H1 (cell line): ENCODE measurements around the gene FBXO44. TPM values are rescaled to one million over a fixed set of nuclear protein-coding genes. Genes with fewer than 3 reads are reported as not detected.

Experiments used
- CTCF ChIA-PET: fragments of 300-600 bp; sonication (Branson Sonifier 250); formaldehyde crosslinking; loops from one replicate; lab custom pipeline; 2021; ENCODE audit not compliant: partially characterized antibody; lab: Charles Lee
- POLR2A ChIA-PET: fragments of 300-600 bp; sonication (Branson Sonifier 250); formaldehyde crosslinking; loops from one replicate; lab custom pipeline; 2021; ENCODE audit warnings: inconsistent platforms; ENCODE audit not compliant: partially characterized antibody; lab: Charles Lee
- DNase-seq, 2 experiments: peaks; one replicate each; pipeline versions ENCODE4 v3.0.0 to v3.0.0-alpha.2; 2010 to 2022; ENCODE audit warnings: low spot score in 2 of 2, low read depth in 1 of 2, mixed read lengths in 1 of 2
- FAIRE-seq: peaks from 2 replicates; lab custom pipeline; 2011; peaks lifted over from hg19 to GRCh38; lab: Jason Lieb, UNC
- H2AFZ ChIP-seq: 2 replicates; pipeline ENCODE4 v1.8.1; 2012; ENCODE audit warnings: low read length, inconsistent platforms
- H2AK5ac ChIP-seq: 2 replicates; pipeline ENCODE4 v1.6.1; 2013; ENCODE audit warnings: low read depth, low read length
- H2BK120ac ChIP-seq: replicated peaks from 2 replicates; pipeline ENCODE3; 2013; ENCODE audit warnings: low read depth, low read length, inconsistent platforms
- H2BK12ac ChIP-seq: 2 replicates; pipeline ENCODE4 v1.6.1; 2013; ENCODE audit warnings: low read depth, low read length
- H2BK15ac ChIP-seq: 2 replicates; pipeline ENCODE4 v1.6.1; 2013; ENCODE audit warnings: low read length
- H2BK20ac ChIP-seq: 2 replicates; pipeline ENCODE4 v1.6.1; 2013; ENCODE audit warnings: low read length
- H2BK5ac ChIP-seq: 2 replicates; pipeline ENCODE4 v1.6.1; 2013; ENCODE audit warnings: low read depth, low read length
- H3K14ac ChIP-seq: 2 replicates; pipeline ENCODE4 v1.6.1; 2013; ENCODE audit warnings: inconsistent platforms; ENCODE audit not compliant: insufficient read length
- H3K18ac ChIP-seq: 2 replicates; pipeline ENCODE4 v1.6.1; 2013; ENCODE audit warnings: low read length; ENCODE audit errors: extremely low read depth
- H3K23ac ChIP-seq: 2 replicates; pipeline ENCODE4 v1.6.1; 2013; ENCODE audit warnings: inconsistent platforms; ENCODE audit not compliant: insufficient read length
- H3K23me2 ChIP-seq: 2 replicates; pipeline ENCODE4 v1.6.1; 2013; ENCODE audit warnings: low read depth, low read length
- H3K27ac ChIP-seq: 2 replicates; pipeline ENCODE4 v1.6.1; 2011; ENCODE audit warnings: low read depth, low read length, inconsistent platforms
- H3K27me3 ChIP-seq, 4 experiments: replicated peaks in 1 of 4; 1 replicate in 1 of 4; 2 replicates in 3 of 4; pipeline versions ENCODE4 v1.6.1 to v1.8.1; 2011 to 2013; ENCODE audit warnings: low read length in 3 of 4, mild to moderate bottlenecking in 3 of 4, inconsistent platforms in 2 of 4, mixed read lengths in 2 of 4, moderate library complexity in 1 of 4; ENCODE audit not compliant: control insufficient read depth in 3 of 4, insufficient read depth in 3 of 4; ENCODE audit errors: extremely low read depth in 1 of 4
- H3K36me3 ChIP-seq, 4 experiments: 2 replicates each; pipeline versions ENCODE4 v1.6.1 to v1.8.1; 2011 to 2013; ENCODE audit warnings: mild to moderate bottlenecking in 4 of 4, low read length in 3 of 4, moderate library complexity in 2 of 4, control low read depth in 1 of 4, inconsistent platforms in 1 of 4; ENCODE audit not compliant: insufficient read depth in 4 of 4, control insufficient read depth in 2 of 4
- H3K4ac ChIP-seq: replicated peaks from 2 replicates; pipeline ENCODE3; 2013; ENCODE audit warnings: low read length, low read depth, mixed read lengths, inconsistent platforms; ENCODE audit not compliant: insufficient read length
- H3K4me1 ChIP-seq, 4 experiments: replicated peaks in 1 of 4; 1 replicate in 1 of 4; 2 replicates in 3 of 4; pipeline versions ENCODE4 v1.6.1 to v1.8.1; 2011 to 2013; ENCODE audit warnings: low read length in 3 of 4, inconsistent platforms in 2 of 4, mixed read lengths in 1 of 4; ENCODE audit not compliant: insufficient read depth in 4 of 4, control insufficient read depth in 3 of 4
- H3K4me2 ChIP-seq, 2 experiments: 2 replicates each; pipeline versions ENCODE4 v1.6.1 to v1.8.1; 2011 to 2013; ENCODE audit warnings: low read depth in 2 of 2, low read length in 2 of 2, control low read depth in 1 of 2, inconsistent platforms in 1 of 2, mild to moderate bottlenecking in 1 of 2; ENCODE audit not compliant: insufficient read depth in 1 of 2
- H3K4me3 ChIP-seq, 4 experiments: fragments of 200-600, 300-600 bp in 1 of 4; sonication (generic), shearing (Covaris generic), sonication (Bioruptor Twin) in 1 of 4; 2 replicates each; pipeline versions ENCODE4 v1.5.1 to v1.8.1; 2011 to 2016; ENCODE audit warnings: low read length in 4 of 4, low read depth in 3 of 4, control low read depth in 2 of 4, inconsistent platforms in 2 of 4, mild to moderate bottlenecking in 2 of 4, mixed read lengths in 1 of 4, moderate library complexity in 1 of 4; ENCODE audit not compliant: insufficient read depth in 2 of 4; ENCODE audit errors: extremely low read depth in 1 of 4
- H3K56ac ChIP-seq: replicated peaks from 2 replicates; pipeline ENCODE3; 2013; ENCODE audit warnings: low read depth, mild to moderate bottlenecking, mixed read lengths, low read length, inconsistent platforms; ENCODE audit not compliant: insufficient read length
- H3K79me1 ChIP-seq: 2 replicates; pipeline ENCODE4 v1.6.1; 2013; ENCODE audit warnings: low read depth, low read length, control low read depth
- H3K79me2 ChIP-seq, 2 experiments: 2 replicates each; pipeline versions ENCODE4 v1.6.1 to v1.8.1; 2012 to 2013; ENCODE audit warnings: low read length in 2 of 2, mild to moderate bottlenecking in 2 of 2, inconsistent platforms in 1 of 2; ENCODE audit not compliant: insufficient read depth in 2 of 2, control insufficient read depth in 1 of 2
- H3K9ac ChIP-seq, 4 experiments: replicated peaks in 1 of 4; 1 replicate in 1 of 4; 2 replicates in 3 of 4; pipeline versions ENCODE4 v1.6.1 to v1.8.1; 2011 to 2013; ENCODE audit warnings: low read depth in 3 of 4, low read length in 3 of 4, control low read depth in 2 of 4, mild to moderate bottlenecking in 2 of 4, moderate library complexity in 2 of 4, inconsistent platforms in 1 of 4; ENCODE audit errors: extremely low read depth in 1 of 4
- H3K9me3 ChIP-seq, 2 experiments: 2 replicates each; pipeline versions ENCODE4 v1.6.1 to v1.8.1; 2012 to 2013; ENCODE audit warnings: mild to moderate bottlenecking in 2 of 2, moderate library complexity in 2 of 2, control low read depth in 1 of 2, inconsistent platforms in 1 of 2, low read depth in 1 of 2, low read length in 1 of 2, mixed read lengths in 1 of 2; ENCODE audit not compliant: insufficient read depth in 2 of 2
- H4K20me1 ChIP-seq, 2 experiments: replicated peaks in 1 of 2; 2 replicates each; pipeline versions ENCODE3 to v1.8.1; 2011 to 2013; ENCODE audit warnings: inconsistent platforms in 2 of 2, low read length in 2 of 2, mild to moderate bottlenecking in 1 of 2; ENCODE audit not compliant: insufficient read depth in 2 of 2, control insufficient read depth in 1 of 2
- H4K5ac ChIP-seq: 2 replicates; pipeline ENCODE4 v1.6.1; 2013; ENCODE audit warnings: low read length, low read depth, mixed read lengths, inconsistent platforms; ENCODE audit not compliant: insufficient read length
- H4K8ac ChIP-seq: 2 replicates; pipeline ENCODE4 v1.8.0; 2013; ENCODE audit warnings: mild to moderate bottlenecking, moderate library complexity, low read length, inconsistent platforms; ENCODE audit not compliant: insufficient read depth; ENCODE audit errors: extremely low read depth
- H4K91ac ChIP-seq: replicated peaks from 2 replicates; pipeline ENCODE3; 2013; ENCODE audit warnings: low read length, mixed read lengths, inconsistent platforms; ENCODE audit not compliant: insufficient read length
- BCL11A ChIP-seq, 2 experiments: IDR thresholded peaks; one replicate each; pipeline ENCODE4 v1.6.1; 2011; ENCODE audit warnings: low read depth in 2 of 2, low read length in 2 of 2, mild to moderate bottlenecking in 2 of 2
- CHD2 ChIP-seq: IDR thresholded peaks from 2 replicates; pipeline ENCODE4 v1.6.1; 2012; ENCODE audit warnings: low read length, improper control_type of control experiment
- PHF8 ChIP-seq: fragments of 200-600 bp; sonication (generic); conservative IDR thresholded peaks from 2 replicates; pipeline ENCODE4 v1.7.1; 2012; ENCODE audit warnings: low read depth, mild to moderate bottlenecking, inconsistent platforms, low read length, moderate library complexity
- RXRA ChIP-seq: IDR thresholded peaks from 2 replicates; pipeline ENCODE4 v1.6.1; 2011; ENCODE audit warnings: low read depth, mild to moderate bottlenecking, low read length, moderate library complexity; ENCODE audit not compliant: insufficient read depth
- TAF1 ChIP-seq: IDR thresholded peaks from 2 replicates; pipeline ENCODE4 v1.6.1; 2011; ENCODE audit warnings: mild to moderate bottlenecking, low read depth, low read length
- WGBS, 2 experiments: shearing (Covaris generic) in 1 of 2; methylation state at CpG; one replicate each; pipeline versions ENCODE4 v1.1.6 to v1.1.7; 2013 to 2015; ENCODE audit warnings: low lambda C conversion rate in 2 of 2, mixed read lengths in 2 of 2, inconsistent platforms in 1 of 2, low coverage in 1 of 2, missing lambda C conversion rate in 1 of 2; ENCODE audit not compliant: insufficient replicate concordance in 2 of 2, insufficient coverage in 1 of 2, insufficient read length in 1 of 2; ENCODE audit errors: extremely low coverage in 1 of 2, missing lambda C conversion rate in 1 of 2; 5-methylcytosine and 5-hydroxymethylcytosine counted together
- polyA plus RNA-seq, 7 experiments: library from polyadenylated mRNA; depleted of rRNA in 3 of 7; stranded (reverse) in 5 of 7; unstranded in 2 of 7; fragments of >200 nt in 5 of 7; fragments of 200-250 nt in 2 of 7; gene quantifications; 1 replicate in 5 of 7; 2 replicates in 1 of 7; 4 replicates in 1 of 7; pipeline versions ENCODE4 v1.2.1 to v1.2.3, GENCODE V29; 2011 to 2013; ENCODE audit warnings: missing spikeins in 2 of 7, mixed read lengths in 2 of 7
- total RNA-seq: library from RNA; stranded (reverse); fragmentation: NEBNext Ultra II Directional; extraction: Animal tissue kit (Norgen Biotek cat#: 25700); gene quantifications from 2 replicates; pipeline ENCODE4 v1.2.1, GENCODE V29; 2021
- TF ChIP-seq, protein P1 (sequence below): IDR thresholded peaks from 2 replicates; pipeline ENCODE4 v1.6.1; 2011; ENCODE audit warnings: low read length, improper control_type of control experiment

Gene FBXO44
- total and polyA plus RNA-seq, 2 of the 8 experiments (the other 6 are each of a cell fraction or from before 2014, with no cell fraction given), result 27.0 to 27.2 TPM

DNA sequence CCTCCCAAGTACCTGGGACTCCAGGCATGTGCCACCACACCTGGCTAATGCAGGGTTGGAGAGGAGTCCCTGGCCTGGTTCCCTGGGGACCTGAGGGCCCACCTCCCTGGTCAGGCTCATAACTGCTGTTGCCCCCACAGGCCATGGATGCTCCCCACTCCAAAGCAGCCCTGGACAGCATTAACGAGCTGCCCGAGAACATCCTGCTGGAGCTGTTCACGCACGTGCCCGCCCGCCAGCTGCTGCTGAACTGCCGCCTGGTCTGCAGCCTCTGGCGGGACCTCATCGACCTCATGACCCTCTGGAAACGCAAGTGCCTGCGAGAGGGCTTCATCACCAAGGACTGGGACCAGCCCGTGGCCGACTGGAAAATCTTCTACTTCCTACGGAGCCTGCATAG lies 13.8 kb downstream of the FBXO44 start:
- FAIRE-seq (no peak), DNase-seq (no peak)
- Histone ChIP-seq H3K23ac (no peak overlapping the region), H4K5ac (no peak overlapping the region), H3K9ac (0 out of 7 replicates have a peak overlapping the region, but pooled peaks of 1 of the 4 experiments have one; percentile 28), H3K14ac (no peak overlapping the region), H4K8ac (no peak overlapping the region; the same call in 1 of the 2 replicates), H2BK20ac (no peak overlapping the region), H3K79me2 (no peaks in the 10 kb centered on the region), H3K4me1 (no peaks in the 10 kb centered on the region; a peak in 2 of 7 replicates), H3K27ac (no peak overlapping the region), H3K4me3 (no peak overlapping the region), H2BK5ac (no peak overlapping the region), H3K18ac (no peak overlapping the region), H2AFZ (no peak overlapping the region), H2BK12ac (no peak overlapping the region), H4K91ac (no peak overlapping the region), H2AK5ac (no peak overlapping the region), H3K23me2 (0 out of 2 replicates have a peak, but pooled peaks cover 2% of the 10 kb centered on the region), H3K79me1 (peaks cover 5% of the 10 kb centered on the region; the same call in 1 of the 2 replicates), H3K4me2 (no peak overlapping the region), H3K56ac (no peak overlapping the region), H4K20me1 (peaks cover 15 to 20% of the 10 kb centered on the region in 2 experiments), H3K27me3 (no peaks in the 10 kb centered on the region), H2BK15ac (no peak overlapping the region), H2BK120ac (no peak overlapping the region), H3K36me3 (peaks cover 12 to 45% (median 22%) of the 10 kb centered on the region in 4 experiments; a peak in 6 of 8 replicates), H3K9me3 (no peaks in the 10 kb centered on the region), H3K4ac (no peak overlapping the region)
- 84% methylated on average over 14 of the region's 14 CpGs; no CpG with 5 or more reads in 1 of the 2 experiments for WGBS, 2 experiments
- POLR2A ChIA-PET, result interaction anchor here (0.9 to 30.0 kb wide), 11 partner anchors 11 to 72 kb away, joined by 3 to 1025 read pairs (median 5); partner anchors contain the start of genes DRAXIN and MAD2L2
- CTCF ChIA-PET, result interaction anchor here (0.6 to 1.3 kb wide), 4 partner anchors 9 to 41 kb away, joined by 3 to 4 read pairs (median 3); no protein-coding TSS in a partner anchor
- TF ChIP-seq, protein P1, sequence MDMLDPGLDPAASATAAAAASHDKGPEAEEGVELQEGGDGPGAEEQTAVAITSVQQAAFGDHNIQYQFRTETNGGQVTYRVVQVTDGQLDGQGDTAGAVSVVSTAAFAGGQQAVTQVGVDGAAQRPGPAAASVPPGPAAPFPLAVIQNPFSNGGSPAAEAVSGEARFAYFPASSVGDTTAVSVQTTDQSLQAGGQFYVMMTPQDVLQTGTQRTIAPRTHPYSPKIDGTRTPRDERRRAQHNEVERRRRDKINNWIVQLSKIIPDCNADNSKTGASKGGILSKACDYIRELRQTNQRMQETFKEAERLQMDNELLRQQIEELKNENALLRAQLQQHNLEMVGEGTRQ, result no peak
- TF ChIP-seq PHF8, result no peak
- no peak for TF ChIP-seq CHD2
- TF ChIP-seq RXRA, result no peak
- TF ChIP-seq TAF1, result no peak
- no peak for TF ChIP-seq BCL11A (IDR thresholded peaks at IDR 0.05; ENCODE audit: low read depth in 2 of 2, low read length in 2 of 2)
